Chondrocyte (in vitro differentiated cells): ENCODE data around the gene C1QTNF8. TPM values are rescaled to one million over a fixed set of nuclear protein-coding genes. Genes with fewer than 3 reads are reported as not detected.

Source experiments
- DNase-seq: peaks from one replicate; pipeline ENCODE4 v3.0.0; 2021; ENCODE audit warnings: mixed read lengths, low spot score
- H3K27ac Mint-ChIP-seq: one replicate; pipeline ENCODE4 v1.8.0; 2021; ENCODE audit warnings: mild to moderate bottlenecking, moderate library complexity, mixed read lengths; ENCODE audit not compliant: unreplicated experiment
- H3K27me3 Mint-ChIP-seq: 2 replicates; pipeline ENCODE4 v1.8.0; 2021; ENCODE audit warnings: low read depth, mixed read lengths
- H3K36me3 Mint-ChIP-seq: 2 replicates; pipeline ENCODE4 v1.8.0; 2021; ENCODE audit warnings: low read depth, mixed read lengths
- H3K4me1 Mint-ChIP-seq: 2 replicates; pipeline ENCODE4 v1.8.0; 2021; ENCODE audit warnings: low read depth, mild to moderate bottlenecking, mixed read lengths
- H3K4me3 Mint-ChIP-seq: one replicate; pipeline ENCODE4 v1.8.0; 2021; ENCODE audit warnings: mild to moderate bottlenecking, moderate library complexity, mixed read lengths; ENCODE audit not compliant: unreplicated experiment
- H3K9me3 Mint-ChIP-seq: 2 replicates; pipeline ENCODE4 v1.8.0; 2021; ENCODE audit warnings: low read depth, mixed read lengths
- total RNA-seq: library from RNA; stranded (reverse); gene quantifications from 3 replicates; pipeline ENCODE4 v1.2.1, GENCODE V29; 2021
- TF ChIP-seq, protein P1 (sequence below): fragments of 200-600 bp; sonication (generic); IDR thresholded peaks from 2 replicates; pipeline ENCODE4 v1.5.0; 2021; ENCODE audit warnings: antibody characterized with exemption, mild to moderate bottlenecking, moderate library complexity

The C1QTNF8 gene
- total RNA-seq, 1 donor from 2014 or later, result not detected

DNA sequence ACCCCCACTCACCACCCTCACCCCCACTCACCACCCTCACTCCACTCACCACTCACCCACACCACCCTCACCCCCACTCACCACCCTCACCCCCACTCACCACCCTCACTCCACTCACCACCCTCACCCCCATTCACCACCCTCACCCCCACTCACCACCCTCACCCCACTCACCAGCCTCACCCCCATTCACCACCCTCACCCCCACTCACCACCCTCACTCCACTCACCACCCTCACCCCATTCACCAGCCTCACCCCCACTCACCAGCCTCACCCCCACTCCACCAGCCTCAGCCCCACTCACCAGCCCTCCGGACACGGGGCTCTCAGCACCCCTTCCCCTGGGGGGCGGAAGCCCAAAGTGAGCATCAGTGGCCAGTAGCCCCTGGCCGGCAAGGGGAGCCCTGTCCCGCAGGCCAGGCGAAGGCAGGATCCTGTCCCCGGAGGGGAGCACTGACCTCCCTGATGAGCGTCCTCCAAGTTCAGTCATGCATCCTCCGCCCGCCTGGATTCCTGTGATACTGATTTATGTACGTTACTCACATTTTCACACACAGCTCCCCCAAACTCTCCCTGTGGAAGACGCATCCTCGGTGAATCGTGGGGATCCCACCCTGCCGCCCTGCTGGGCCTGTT lies 18.0 kb upstream of the C1QTNF8 start:
- Mint-ChIP-seq H3K4me3 (no peak overlapping the region), H3K27ac (no peak overlapping the region), H3K9me3 (no peaks in the 10 kb centered on the region), H3K4me1 (no peaks in the 10 kb centered on the region), H3K36me3 (peaks cover 2% of the 10 kb centered on the region), H3K27me3 (peaks cover 12% of the 10 kb centered on the region)
- TF ChIP-seq, protein P1, sequence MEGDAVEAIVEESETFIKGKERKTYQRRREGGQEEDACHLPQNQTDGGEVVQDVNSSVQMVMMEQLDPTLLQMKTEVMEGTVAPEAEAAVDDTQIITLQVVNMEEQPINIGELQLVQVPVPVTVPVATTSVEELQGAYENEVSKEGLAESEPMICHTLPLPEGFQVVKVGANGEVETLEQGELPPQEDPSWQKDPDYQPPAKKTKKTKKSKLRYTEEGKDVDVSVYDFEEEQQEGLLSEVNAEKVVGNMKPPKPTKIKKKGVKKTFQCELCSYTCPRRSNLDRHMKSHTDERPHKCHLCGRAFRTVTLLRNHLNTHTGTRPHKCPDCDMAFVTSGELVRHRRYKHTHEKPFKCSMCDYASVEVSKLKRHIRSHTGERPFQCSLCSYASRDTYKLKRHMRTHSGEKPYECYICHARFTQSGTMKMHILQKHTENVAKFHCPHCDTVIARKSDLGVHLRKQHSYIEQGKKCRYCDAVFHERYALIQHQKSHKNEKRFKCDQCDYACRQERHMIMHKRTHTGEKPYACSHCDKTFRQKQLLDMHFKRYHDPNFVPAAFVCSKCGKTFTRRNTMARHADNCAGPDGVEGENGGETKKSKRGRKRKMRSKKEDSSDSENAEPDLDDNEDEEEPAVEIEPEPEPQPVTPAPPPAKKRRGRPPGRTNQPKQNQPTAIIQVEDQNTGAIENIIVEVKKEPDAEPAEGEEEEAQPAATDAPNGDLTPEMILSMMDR, result no peak
- DNase-seq, result no peak

DNA sequence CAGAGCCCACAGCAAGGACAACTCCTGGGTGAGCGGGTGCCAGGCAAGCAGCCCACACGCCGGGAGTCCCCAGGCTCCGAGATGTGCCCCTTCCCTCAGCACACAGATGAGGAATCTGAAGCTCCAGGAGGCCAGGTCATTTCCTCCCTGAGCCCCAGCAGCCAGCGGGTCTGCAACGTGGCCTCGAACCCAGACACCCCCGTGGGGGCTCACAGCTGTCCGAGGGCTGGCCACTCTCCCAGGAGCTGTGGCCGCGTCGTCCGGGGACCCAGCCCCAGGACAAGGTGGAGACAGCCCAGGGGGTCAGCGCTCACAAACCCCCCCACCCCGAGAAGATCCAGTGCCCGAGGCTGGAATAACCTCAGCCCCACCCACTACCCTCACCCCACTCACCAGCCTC lies 17.4 kb upstream of the C1QTNF8 start:
- no peak overlapping the region for H3K4me3 Mint-ChIP-seq
- no peaks in the 10 kb centered on the region for H3K9me3 Mint-ChIP-seq
- TF ChIP-seq, protein P1, result no peak
- peaks cover 2% of the 10 kb centered on the region for H3K36me3 Mint-ChIP-seq
- H3K4me1 Mint-ChIP-seq, result no peaks in the 10 kb centered on the region
- H3K27ac Mint-ChIP-seq, result no peak overlapping the region
- no peak for DNase-seq
- peaks cover 12% of the 10 kb centered on the region for H3K27me3 Mint-ChIP-seq

DNA sequence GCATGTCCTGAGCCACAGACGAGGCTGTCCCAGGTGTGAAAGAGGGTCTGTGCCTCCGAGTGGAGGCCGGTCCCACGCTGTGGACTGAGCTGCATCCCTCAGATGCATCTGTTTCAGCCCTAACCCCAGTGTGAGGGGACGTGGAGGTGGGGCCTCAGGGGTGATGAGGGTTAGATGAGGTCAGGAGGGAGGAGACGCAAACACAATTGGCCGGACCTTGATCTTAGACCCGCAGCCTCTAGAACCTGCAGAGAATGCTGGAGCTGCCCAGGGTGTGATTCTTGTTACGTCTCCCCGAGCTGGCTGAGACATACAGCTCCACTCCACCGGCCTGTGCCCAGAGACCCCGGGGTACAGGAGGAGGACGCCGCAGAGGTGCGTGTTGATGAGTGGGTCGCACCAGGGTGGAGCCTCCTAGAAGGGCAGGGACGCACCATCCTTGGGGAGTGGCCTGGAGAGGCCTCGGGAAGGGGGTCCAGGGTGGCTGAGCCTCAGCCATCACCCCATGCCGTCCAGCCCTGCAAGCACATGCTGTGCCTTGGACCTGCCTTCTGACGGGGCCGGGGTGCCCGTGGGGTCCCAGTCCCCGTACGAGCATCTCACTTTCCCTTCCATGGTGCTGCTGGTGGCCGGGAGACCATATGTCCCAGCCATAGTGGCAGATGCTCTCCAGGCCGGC lies 16.6 kb upstream of the C1QTNF8 start:
- Mint-ChIP-seq H3K9me3 (no peaks in the 10 kb centered on the region), H3K36me3 (peaks cover 2% of the 10 kb centered on the region), H3K27me3 (peaks cover 14% of the 10 kb centered on the region), H3K4me1 (no peaks in the 10 kb centered on the region), H3K4me3 (no peak overlapping the region), H3K27ac (no peak overlapping the region)
- TF ChIP-seq, protein P1, result no peak
- DNase-seq, result no peak

DNA sequence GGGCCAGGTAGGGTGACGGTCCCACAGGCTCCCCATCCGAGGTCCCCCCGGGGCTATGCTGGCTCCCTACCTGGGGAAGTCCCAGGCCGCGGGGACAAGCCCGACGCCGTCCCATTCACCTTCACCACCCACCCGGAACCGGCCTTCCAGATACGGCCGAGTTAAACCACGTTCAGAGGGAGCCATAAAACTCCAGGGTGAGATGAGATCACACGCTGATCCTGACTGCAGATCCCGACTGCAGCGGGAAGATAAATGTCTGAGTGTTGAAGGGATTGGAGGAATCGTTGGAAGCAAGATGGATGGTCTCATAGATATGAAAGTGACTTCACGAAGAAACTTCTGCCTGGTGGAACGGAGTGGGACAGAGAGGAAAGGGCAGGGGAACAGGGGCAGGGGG lies 13.6 kb upstream of the C1QTNF8 start:
- H3K4me3 Mint-ChIP-seq, result no peak overlapping the region
- H3K9me3 Mint-ChIP-seq, result no peaks in the 10 kb centered on the region
- no peak overlapping the region for H3K27ac Mint-ChIP-seq
- TF ChIP-seq, protein P1, result no peak
- peaks cover 14% of the 10 kb centered on the region for H3K27me3 Mint-ChIP-seq
- H3K4me1 Mint-ChIP-seq, result no peaks in the 10 kb centered on the region
- peaks cover 2% of the 10 kb centered on the region for H3K36me3 Mint-ChIP-seq
- no peak for DNase-seq

DNA sequence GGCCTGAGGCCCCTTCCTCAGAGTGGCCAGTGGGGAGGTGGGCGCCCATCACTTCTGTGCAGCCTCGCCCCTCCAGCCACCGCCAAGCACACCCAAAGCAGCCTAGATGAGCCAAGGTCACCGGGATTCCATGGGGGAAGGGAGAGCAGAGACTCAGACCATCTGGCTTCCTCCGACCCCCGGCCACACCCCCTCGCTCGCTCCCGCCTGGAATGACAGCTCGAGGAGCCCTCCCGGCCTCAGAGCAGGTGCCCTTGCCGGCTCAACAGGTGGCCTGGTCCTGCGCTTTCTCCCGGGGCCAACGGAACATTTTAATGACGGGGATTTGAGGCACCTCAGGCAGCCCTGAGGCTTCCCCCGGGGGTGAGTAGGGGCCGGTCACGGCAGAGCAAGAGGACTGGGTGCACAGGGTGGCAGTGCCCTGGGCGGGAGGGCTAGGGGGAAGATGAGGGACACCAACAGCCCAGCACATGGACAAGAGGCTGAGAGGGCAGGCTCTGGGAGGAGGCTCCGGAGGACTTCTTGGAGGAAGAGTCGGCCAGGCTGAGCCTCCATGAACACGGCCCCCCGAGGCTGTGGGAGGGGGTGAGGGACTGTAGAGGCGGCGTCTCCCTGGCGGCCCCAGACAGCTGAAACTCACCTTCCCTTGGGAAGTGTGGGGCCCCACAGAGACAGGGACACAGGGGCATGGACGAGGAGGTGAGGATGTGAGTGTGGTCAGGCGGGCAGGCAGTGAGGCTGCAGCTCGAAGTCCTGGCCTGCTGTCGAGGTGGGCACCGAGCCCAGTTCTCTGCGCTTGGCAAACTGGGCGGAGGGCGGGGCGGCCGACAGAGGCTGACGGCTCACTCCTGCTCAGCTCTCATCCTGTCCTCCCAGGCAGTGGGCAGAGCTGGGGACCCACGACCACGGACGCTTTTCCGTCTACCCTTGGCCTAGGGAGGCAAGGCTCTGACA lies 12.5 kb upstream of the C1QTNF8 start:
- no peaks in the 10 kb centered on the region for H3K9me3 Mint-ChIP-seq
- TF ChIP-seq, protein P1, result no peak
- no peak for DNase-seq
- no peak overlapping the region for H3K27ac Mint-ChIP-seq
- H3K27me3 Mint-ChIP-seq, result peaks cover 14% of the 10 kb centered on the region
- no peaks in the 10 kb centered on the region for H3K4me1 Mint-ChIP-seq
- no peak overlapping the region for H3K4me3 Mint-ChIP-seq
- H3K36me3 Mint-ChIP-seq, result peaks cover 2% of the 10 kb centered on the region
